Measurements from ENCODE around the gene NTN3. TPM values are rescaled to one million over a fixed set of nuclear protein-coding genes. Genes with fewer than 3 reads are reported as not detected.
A peak's percentile ranks its signal among the peaks of the same experiment; 100 is the strongest.

Gene NTN3
- total RNA-seq, 1 experiment from 2014 or later = 0.39 TPM

DNA sequence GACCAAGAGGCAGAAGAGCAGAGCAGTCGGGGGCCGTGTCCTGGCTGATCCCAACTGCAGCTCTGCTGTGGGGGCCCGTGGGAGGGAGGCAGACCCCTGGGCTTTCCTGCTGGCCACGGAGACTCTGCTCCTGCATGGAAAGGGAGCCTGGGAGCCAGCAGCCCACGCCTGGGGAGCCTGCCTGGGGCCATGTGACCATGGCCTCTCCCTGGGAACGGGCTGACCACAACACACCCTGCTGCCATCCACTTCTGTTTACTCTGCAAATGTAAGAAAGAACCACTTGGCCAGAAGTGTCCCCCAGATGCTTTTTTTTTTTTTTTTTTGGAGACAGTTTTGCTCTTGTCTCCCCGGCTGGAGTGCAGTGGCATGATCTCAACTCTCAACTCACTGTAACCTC is 13.2 kb upstream of the NTN3 start:
- no peak for DNase-seq
- TF ChIP-seq, protein P1, sequence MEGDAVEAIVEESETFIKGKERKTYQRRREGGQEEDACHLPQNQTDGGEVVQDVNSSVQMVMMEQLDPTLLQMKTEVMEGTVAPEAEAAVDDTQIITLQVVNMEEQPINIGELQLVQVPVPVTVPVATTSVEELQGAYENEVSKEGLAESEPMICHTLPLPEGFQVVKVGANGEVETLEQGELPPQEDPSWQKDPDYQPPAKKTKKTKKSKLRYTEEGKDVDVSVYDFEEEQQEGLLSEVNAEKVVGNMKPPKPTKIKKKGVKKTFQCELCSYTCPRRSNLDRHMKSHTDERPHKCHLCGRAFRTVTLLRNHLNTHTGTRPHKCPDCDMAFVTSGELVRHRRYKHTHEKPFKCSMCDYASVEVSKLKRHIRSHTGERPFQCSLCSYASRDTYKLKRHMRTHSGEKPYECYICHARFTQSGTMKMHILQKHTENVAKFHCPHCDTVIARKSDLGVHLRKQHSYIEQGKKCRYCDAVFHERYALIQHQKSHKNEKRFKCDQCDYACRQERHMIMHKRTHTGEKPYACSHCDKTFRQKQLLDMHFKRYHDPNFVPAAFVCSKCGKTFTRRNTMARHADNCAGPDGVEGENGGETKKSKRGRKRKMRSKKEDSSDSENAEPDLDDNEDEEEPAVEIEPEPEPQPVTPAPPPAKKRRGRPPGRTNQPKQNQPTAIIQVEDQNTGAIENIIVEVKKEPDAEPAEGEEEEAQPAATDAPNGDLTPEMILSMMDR (IDR thresholded peaks at IDR 0.05; ENCODE audit: insufficient read depth in 1 of 2, low read depth in 1 of 2, low read length in 1 of 2, severe bottlenecking in 1 of 2, unreplicated experiment in 1 of 2) = no peak
- peaks cover 12% of the 10 kb centered on the region for H3K4me1 ChIP-seq
- H3K27ac Mint-ChIP-seq (ENCODE audit: unreplicated experiment) = no peak overlapping the region
- no peak overlapping the region for H3K4me3 ChIP-seq (ENCODE audit: low read depth, low read length)
- no peaks in the 10 kb centered on the region for H3K27me3 ChIP-seq (replicated peaks; ENCODE audit: control insufficient read depth, insufficient read depth, low read length)
- no peaks in the 10 kb centered on the region for H3K27me3 Mint-ChIP-seq (ENCODE audit: insufficient read depth, unreplicated experiment)
- H3K36me3 ChIP-seq (ENCODE audit: control insufficient read depth, insufficient read depth, low read length) = no peaks in the 10 kb centered on the region; the same call in 1 of the 2 replicates
- POLR2A ChIA-PET = no interaction called here
- no peaks in the 10 kb centered on the region for H3K9me3 ChIP-seq
- no peaks in the 10 kb centered on the region for H3K9me3 Mint-ChIP-seq (ENCODE audit: unreplicated experiment)
- H3K4me1 Mint-ChIP-seq (ENCODE audit: low read depth, unreplicated experiment) = peaks cover 9% of the 10 kb centered on the region
- H3K4me3 Mint-ChIP-seq (ENCODE audit: unreplicated experiment) = peak overlapping the region; percentile 95
- H3K36me3 Mint-ChIP-seq (ENCODE audit: insufficient read depth, unreplicated experiment) = peaks cover 86% of the 10 kb centered on the region
- BruUV-seq (replicated peaks) = no TSS peak
- CTCF ChIA-PET = no interaction called here
- intact Hi-C loops (cut with micrococcal nuclease; ENCODE audit: unreplicated experiment) = no loop called here

DNA sequence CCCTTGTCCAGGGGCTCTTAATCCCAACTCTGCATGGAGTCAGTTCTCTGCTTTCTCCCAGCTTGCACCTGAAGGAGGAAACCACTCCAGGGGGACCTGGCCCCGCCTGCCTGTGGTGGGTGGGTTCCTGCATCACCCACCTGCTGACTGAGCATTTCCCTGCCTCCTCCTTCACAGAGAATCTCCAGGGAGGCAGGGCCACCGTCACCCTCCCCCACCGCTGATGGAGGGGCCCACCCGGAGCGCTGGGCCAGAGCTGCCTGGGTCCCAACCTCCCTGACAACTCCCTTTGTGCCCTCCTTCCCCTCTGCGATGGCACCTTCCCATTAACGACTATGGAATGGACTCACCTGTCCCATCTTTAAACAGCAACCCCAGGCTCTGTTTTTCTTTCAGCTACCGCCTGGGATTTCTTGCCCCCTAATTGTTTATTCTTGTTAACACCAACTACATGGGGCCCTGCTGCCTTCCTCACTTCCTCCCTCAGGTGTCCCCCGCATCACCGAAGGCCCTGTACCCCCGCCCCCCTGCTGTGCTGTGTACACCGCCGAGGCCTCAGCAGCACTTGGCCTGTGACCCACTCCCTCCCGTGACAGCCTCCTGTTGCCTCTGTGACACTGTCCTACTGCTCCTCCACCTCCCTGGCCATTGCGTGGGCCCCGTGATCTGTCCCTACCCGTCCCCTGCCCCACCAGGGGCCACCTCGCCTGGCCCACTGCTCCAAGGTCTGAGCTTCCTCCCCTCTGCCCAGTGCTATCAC is 12.0 kb upstream of the NTN3 start:
- Mint-ChIP-seq H3K27ac (ENCODE audit: unreplicated experiment) (peak overlapping the region; percentile 95), H3K36me3 (ENCODE audit: insufficient read depth, unreplicated experiment) (peaks cover 83% of the 10 kb centered on the region), H3K4me1 (ENCODE audit: low read depth, unreplicated experiment) (peaks cover 9% of the 10 kb centered on the region), H3K27me3 (ENCODE audit: insufficient read depth, unreplicated experiment) (no peaks in the 10 kb centered on the region), H3K4me3 (ENCODE audit: unreplicated experiment) (peak overlapping the region; percentile 95), H3K9me3 (ENCODE audit: unreplicated experiment) (no peaks in the 10 kb centered on the region)
- ChIA-PET POLR2A (interaction anchor here (0.6 to 1.4 kb wide), 5 partner anchors 10 to 368 kb away, joined by 3 to 9 read pairs (median 4); partner anchors contain the start of genes NTN3 and TBC1D24), CTCF (interaction anchor here (0.6 to 1.4 kb wide), 5 partner anchors 9 to 207 kb away, joined by 3 to 6 read pairs (median 4); partner anchors contain the start of gene CCNF)
- peak overlapping the region; percentile 44 for H3K4me3 ChIP-seq (ENCODE audit: low read depth, low read length)
- peaks cover 12% of the 10 kb centered on the region for H3K4me1 ChIP-seq
- H3K27me3 ChIP-seq (replicated peaks; ENCODE audit: control insufficient read depth, insufficient read depth, low read length) = no peaks in the 10 kb centered on the region
- no peaks in the 10 kb centered on the region; the same call in 1 of the 2 replicates for H3K36me3 ChIP-seq (ENCODE audit: control insufficient read depth, insufficient read depth, low read length)
- intact Hi-C loops (cut with micrococcal nuclease; ENCODE audit: unreplicated experiment) = no loop called here
- DNase-seq = no peak
- no peaks in the 10 kb centered on the region for H3K9me3 ChIP-seq
- no TSS peak for BruUV-seq (replicated peaks)
- TF ChIP-seq, protein P1 (IDR thresholded peaks at IDR 0.05; ENCODE audit: insufficient read depth in 1 of 2, low read depth in 1 of 2, low read length in 1 of 2, severe bottlenecking in 1 of 2, unreplicated experiment in 1 of 2) = no peak

DNA sequence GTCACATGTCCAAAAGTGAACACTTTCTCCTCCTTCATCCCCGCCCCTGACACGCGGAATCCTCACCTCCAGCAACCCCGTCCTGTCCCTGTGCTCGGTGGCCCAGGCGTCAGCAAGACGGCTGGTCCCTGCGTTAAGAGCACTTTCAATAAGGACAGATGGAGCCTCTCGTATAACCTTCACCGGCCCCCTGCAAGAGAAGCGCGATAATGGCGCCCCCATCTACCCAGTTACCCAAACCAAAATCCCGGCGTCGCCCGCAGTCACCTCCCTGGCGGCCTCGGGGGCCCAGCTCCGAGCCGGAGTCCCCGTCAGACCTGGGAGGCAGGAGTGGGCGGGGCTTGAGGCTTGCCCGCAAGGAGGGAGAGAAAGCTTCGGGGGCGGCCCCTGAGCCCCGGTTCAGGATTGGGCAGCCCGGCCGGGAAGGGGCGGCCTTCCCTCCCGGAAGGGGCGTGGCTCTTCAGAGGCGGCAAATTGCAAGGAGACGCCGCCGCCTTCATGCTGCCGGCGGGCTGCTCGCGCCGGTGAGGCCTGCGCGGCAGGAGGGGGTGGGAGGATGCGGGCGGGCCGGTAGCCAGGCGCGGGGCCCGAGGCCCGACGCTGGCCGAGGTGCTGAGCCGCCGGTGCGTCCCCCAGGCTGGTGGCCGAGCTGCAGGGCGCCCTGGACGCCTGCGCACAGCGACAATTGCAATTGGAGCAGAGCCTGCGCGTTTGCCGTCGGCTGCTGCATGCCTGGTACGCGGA is 11.3 kb upstream of the NTN3 start, which contains the start of gene TEDC2:
Gene TEDC2 (plus strand): TSS at position 463 of the 744 bp plus-strand sequence. CDS start 36 bp downstream, at position 499.
- H3K9me3 Mint-ChIP-seq (ENCODE audit: unreplicated experiment) = no peaks in the 10 kb centered on the region
- peak; percentile 96 to 97 for DNase-seq
- CTCF ChIA-PET = interaction anchor here (0.5 to 1.4 kb wide), 7 partner anchors 8 to 207 kb away, joined by 3 to 6 read pairs (median 4); partner anchors contain the start of genes ABCA3 and CCNF
- peak within 1 kb of the TSS; percentile 95 for H3K27ac Mint-ChIP-seq (ENCODE audit: unreplicated experiment)
- Histone ChIP-seq H3K36me3 (ENCODE audit: control insufficient read depth, insufficient read depth, low read length) (no peaks in the 10 kb centered on the region; the same call in 1 of the 2 replicates), H3K27me3 (replicated peaks; ENCODE audit: control insufficient read depth, insufficient read depth, low read length) (no peaks in the 10 kb centered on the region), H3K4me3 (ENCODE audit: low read depth, low read length) (peak within 1 kb of the TSS; percentile 44), H3K9me3 (no peaks in the 10 kb centered on the region), H3K4me1 (peaks cover 12% of the 10 kb centered on the region)
- POLR2A ChIA-PET = interaction anchor here (0.6 to 1.4 kb wide), 5 partner anchors 9 to 369 kb away, joined by 3 to 9 read pairs (median 4); partner anchors contain the start of genes NTN3 and TBC1D24
- intact Hi-C loops (cut with micrococcal nuclease; ENCODE audit: unreplicated experiment) = no loop called here
- peaks cover 75% of the 10 kb centered on the region for H3K36me3 Mint-ChIP-seq (ENCODE audit: insufficient read depth, unreplicated experiment)
- peaks cover 9% of the 10 kb centered on the region for H3K4me1 Mint-ChIP-seq (ENCODE audit: low read depth, unreplicated experiment)
- no TSS peak for BruUV-seq (replicated peaks)
- no peaks in the 10 kb centered on the region for H3K27me3 Mint-ChIP-seq (ENCODE audit: insufficient read depth, unreplicated experiment)
- peak within 1 kb of the TSS; percentile 95 for H3K4me3 Mint-ChIP-seq (ENCODE audit: unreplicated experiment)
- TF ChIP-seq, protein P1 (IDR thresholded peaks at IDR 0.05; ENCODE audit: insufficient read depth in 1 of 2, low read depth in 1 of 2, low read length in 1 of 2, severe bottlenecking in 1 of 2, unreplicated experiment in 1 of 2) = no peak

All from Caco-2 (cell line).